H9 (cell line): ENCODE measurements around the gene CRPPA. TPM values are rescaled to one million over a fixed set of nuclear protein-coding genes. Genes with fewer than 3 reads are reported as not detected.

Source experiments
- DNase-seq: peaks from one replicate; pipeline ENCODE4 v3.0.0-alpha.2; 2017
- H2AFZ ChIP-seq: one replicate; pipeline ENCODE4 v1.6.1; 2013; ENCODE audit warnings: mild to moderate bottlenecking, low read length, control low read depth, moderate library complexity
- H2AK5ac ChIP-seq: 2 replicates; pipeline ENCODE4 v1.6.1; 2013; ENCODE audit warnings: low read length, control low read depth, mixed read lengths; ENCODE audit not compliant: insufficient read length
- H2BK120ac ChIP-seq: one replicate; pipeline ENCODE4 v1.6.1; 2013; ENCODE audit warnings: low read depth, mild to moderate bottlenecking, low read length, control low read depth, inconsistent platforms; ENCODE audit not compliant: poor library complexity, severe bottlenecking
- H2BK12ac ChIP-seq: 2 replicates; pipeline ENCODE4 v1.6.1; 2013; ENCODE audit warnings: low read length, control low read depth, mixed read lengths, low read depth; ENCODE audit not compliant: insufficient read length
- H2BK15ac ChIP-seq: 2 replicates; pipeline ENCODE4 v1.6.1; 2013; ENCODE audit warnings: low read depth, low read length, control low read depth
- H2BK20ac ChIP-seq: one replicate; pipeline ENCODE4 v1.6.1; 2013; ENCODE audit warnings: low read depth, mild to moderate bottlenecking, low read length, control low read depth, inconsistent platforms; ENCODE audit not compliant: poor library complexity, severe bottlenecking
- H2BK5ac ChIP-seq: 2 replicates; pipeline ENCODE4 v1.6.1; 2013; ENCODE audit warnings: low read length, control low read depth, mixed read lengths; ENCODE audit not compliant: insufficient read length
- H3K14ac ChIP-seq: 2 replicates; pipeline ENCODE4 v1.6.1; 2013; ENCODE audit warnings: low read length, control low read depth; ENCODE audit not compliant: insufficient read depth
- H3K18ac ChIP-seq: 2 replicates; pipeline ENCODE4 v1.6.1; 2013; ENCODE audit warnings: low read depth, mild to moderate bottlenecking, mixed read lengths, low read length, control low read depth; ENCODE audit not compliant: insufficient read length
- H3K23ac ChIP-seq: 2 replicates; pipeline ENCODE4 v1.6.1; 2013; ENCODE audit warnings: low read length, control low read depth, mixed read lengths, low read depth; ENCODE audit not compliant: insufficient read length
- H3K23me2 ChIP-seq: 2 replicates; pipeline ENCODE4 v1.6.1; 2013; ENCODE audit warnings: low read depth, mild to moderate bottlenecking, mixed read lengths, low read length, control low read depth; ENCODE audit not compliant: insufficient read length, poor library complexity, severe bottlenecking
- H3K27ac ChIP-seq: 2 replicates; pipeline ENCODE4 v1.5.1; 2013; ENCODE audit warnings: low read length, control low read depth, mixed read lengths, low read depth; ENCODE audit not compliant: insufficient read length
- H3K27me3 ChIP-seq: 2 replicates; pipeline ENCODE4 v1.6.1; 2013; ENCODE audit warnings: low read length, control low read depth, inconsistent platforms; ENCODE audit not compliant: insufficient read depth
- H3K4ac ChIP-seq: 2 replicates; pipeline ENCODE4 v1.6.1; 2013; ENCODE audit warnings: low read depth, mild to moderate bottlenecking, control low read depth, inconsistent platforms, low read length, moderate library complexity
- H3K4me1 ChIP-seq: 2 replicates; pipeline ENCODE4 v1.6.1; 2013; ENCODE audit warnings: low read length, control low read depth, inconsistent platforms; ENCODE audit not compliant: insufficient read depth
- H3K4me2 ChIP-seq: 2 replicates; pipeline ENCODE4 v1.6.1; 2013; ENCODE audit warnings: low read length, control low read depth, mixed read lengths; ENCODE audit not compliant: insufficient read length, insufficient read depth
- H3K56ac ChIP-seq: 2 replicates; pipeline ENCODE4 v1.6.1; 2013; ENCODE audit warnings: low read depth, mild to moderate bottlenecking, mixed read lengths, low read length, control low read depth; ENCODE audit not compliant: insufficient read length
- H3K79me1 ChIP-seq: 2 replicates; pipeline ENCODE4 v1.6.1; 2013; ENCODE audit warnings: low read depth, mild to moderate bottlenecking, moderate library complexity, low read length, control low read depth, inconsistent platforms; ENCODE audit not compliant: insufficient read depth, poor library complexity, severe bottlenecking
- H3K79me2 ChIP-seq: 2 replicates; pipeline ENCODE4 v1.6.1; 2013; ENCODE audit warnings: low read length, control low read depth, inconsistent platforms; ENCODE audit not compliant: insufficient read depth
- H3K9ac ChIP-seq: 2 replicates; pipeline ENCODE4 v1.6.1; 2013; ENCODE audit warnings: low read length, control low read depth, mixed read lengths; ENCODE audit not compliant: insufficient read length; ENCODE audit errors: extremely low read depth
- H3K9me3 ChIP-seq: one replicate; pipeline ENCODE4 v1.6.1; 2013; ENCODE audit warnings: low read depth, low read length, inconsistent platforms; ENCODE audit not compliant: control insufficient read depth
- H3T11ph ChIP-seq: one replicate; pipeline ENCODE4 v1.6.1; 2013; ENCODE audit warnings: mild to moderate bottlenecking, low read length, control low read depth, inconsistent platforms
- H4K20me1 ChIP-seq: one replicate; pipeline ENCODE4 v1.6.1; 2013; ENCODE audit not compliant: control insufficient read depth, insufficient read length, insufficient read depth
- H4K5ac ChIP-seq: 2 replicates; pipeline ENCODE4 v1.6.1; 2013; ENCODE audit warnings: low read depth, mild to moderate bottlenecking, mixed read lengths, low read length, control low read depth; ENCODE audit not compliant: insufficient read length
- H4K8ac ChIP-seq: replicated peaks from 2 replicates; pipeline ENCODE4 v1.6.1; 2013; ENCODE audit warnings: low read length, control low read depth, mixed read lengths, low read depth; ENCODE audit not compliant: insufficient read length
- H4K91ac ChIP-seq: 2 replicates; pipeline ENCODE4 v1.6.1; 2013; ENCODE audit warnings: low read depth, mild to moderate bottlenecking, moderate library complexity, mixed read lengths, low read length, control low read depth; ENCODE audit not compliant: insufficient read length
- H3K27ac Mint-ChIP-seq, 3 experiments: 2 replicates in 2 of 3; 3 replicates in 1 of 3; pipeline ENCODE4 v1.8.0; 2020 to 2021; ENCODE audit warnings: mixed read lengths in 3 of 3, mild to moderate bottlenecking in 1 of 3, moderate library complexity in 1 of 3
- H3K27me3 Mint-ChIP-seq: 2 replicates; pipeline ENCODE4 v1.8.0; 2021; ENCODE audit warnings: low read depth, mild to moderate bottlenecking, moderate library complexity, mixed read lengths
- H3K36me3 Mint-ChIP-seq, 3 experiments: 2 replicates in 2 of 3; 3 replicates in 1 of 3; pipeline ENCODE4 v1.8.0; 2020 to 2021; ENCODE audit warnings: low read depth in 3 of 3, mixed read lengths in 3 of 3; ENCODE audit not compliant: insufficient read depth in 1 of 3
- H3K4me1 Mint-ChIP-seq, 2 experiments: 2 replicates each; pipeline ENCODE4 v1.8.0; 2020; ENCODE audit warnings: mixed read lengths in 2 of 2
- H3K4me3 Mint-ChIP-seq, 2 experiments: 2 replicates in 1 of 2; 3 replicates in 1 of 2; pipeline ENCODE4 v1.8.0; 2020 to 2021; ENCODE audit warnings: mild to moderate bottlenecking in 2 of 2, mixed read lengths in 2 of 2, moderate library complexity in 1 of 2
- H3K9me3 Mint-ChIP-seq, 2 experiments: 2 replicates in 1 of 2; 3 replicates in 1 of 2; pipeline ENCODE4 v1.8.0; 2020; ENCODE audit warnings: mild to moderate bottlenecking in 2 of 2, mixed read lengths in 2 of 2, moderate library complexity in 1 of 2
- CTCF ChIP-seq: fragments of 200-600 bp; sonication (generic); conservative IDR thresholded peaks from 3 replicates; pipeline ENCODE4 v1.8.0; 2021; ENCODE audit warnings: antibody characterized with exemption, mild to moderate bottlenecking
- WGBS: extraction: QIAGEN DNeasy Blood & Tissue Kit; methylation state at CpG from one replicate; pipeline ENCODE4 v1.1.7; 2013; ENCODE audit warnings: missing lambda C conversion rate, low lambda C conversion rate, mixed read lengths; ENCODE audit not compliant: insufficient read length; ENCODE audit errors: extremely low coverage; 5-methylcytosine and 5-hydroxymethylcytosine counted together
- total RNA-seq: library from RNA; stranded (reverse); gene quantifications from 2 replicates; pipeline ENCODE4 v1.2.1, GENCODE V29; 2021

Gene CRPPA
- total RNA-seq, 1 experiment from 2014 or later, result 1.9 TPM

- no peak overlapping the region for H2BK5ac ChIP-seq
- H3K18ac ChIP-seq, result no peak overlapping the region
- H3K79me2 ChIP-seq, result no peaks in the 10 kb centered on the region
- no peak for DNase-seq
- H3K14ac ChIP-seq, result no peak overlapping the region
- H3K79me1 ChIP-seq, result no peaks in the 10 kb centered on the region
- no peak overlapping the region for H3K9ac ChIP-seq
- no peak overlapping the region for H3K27ac ChIP-seq
- no peak overlapping the region for H3T11ph ChIP-seq
- H4K5ac ChIP-seq, result no peak overlapping the region
- no peak overlapping the region for H3K4me2 ChIP-seq
- Mint-ChIP-seq H3K36me3 (no peaks in the 10 kb centered on the region), H3K4me1 (no peaks in the 10 kb centered on the region), H3K27ac (no peak overlapping the region), H3K9me3 (no peaks in the 10 kb centered on the region), H3K27me3 (no peaks in the 10 kb centered on the region), H3K4me3 (no peak overlapping the region)
- no peak overlapping the region for H2BK15ac ChIP-seq
- H3K56ac ChIP-seq, result no peak overlapping the region
- H4K20me1 ChIP-seq, result no peaks in the 10 kb centered on the region
- no peak overlapping the region for H2BK12ac ChIP-seq
- no peaks in the 10 kb centered on the region for H3K27me3 ChIP-seq
- H2BK120ac ChIP-seq, result no peak overlapping the region
- H2AFZ ChIP-seq, result no peak overlapping the region
- no peak overlapping the region for H4K8ac ChIP-seq
- H2BK20ac ChIP-seq, result no peak overlapping the region
- H3K9me3 ChIP-seq, result no peaks in the 10 kb centered on the region
- H3K4me1 ChIP-seq, result no peaks in the 10 kb centered on the region
- H2AK5ac ChIP-seq, result no peak overlapping the region
- WGBS, result no CpG with 5 or more reads among the region's 6 CpGs
- H3K23me2 ChIP-seq, result no peaks in the 10 kb centered on the region
- TF ChIP-seq CTCF, result no peak
- no peak overlapping the region for H3K23ac ChIP-seq
- no peak overlapping the region for H4K91ac ChIP-seq
- no peak overlapping the region for H3K4ac ChIP-seq
Measured at GRCh38 chr7:16450366-16450765, 29.0 kb upstream of the CRPPA start.
